22Rv1 (cell line): ENCODE measurements around the gene IRF7.

ENCODE experiments used
- H3K27ac ChIP-seq: fragments of 450-650 bp; 2 replicates; pipeline ENCODE4 v1.5.1; 2017
- ZFX ChIP-seq: fragments of 450-650 bp; IDR thresholded peaks from 2 replicates; pipeline ENCODE4 v1.6.1; 2017; ENCODE audit warnings: antibody characterized with exemption, borderline replicate concordance
- TF ChIP-seq, protein P1 (sequence below): fragments of 450-650 bp; IDR thresholded peaks from 2 replicates; pipeline ENCODE4 v1.5.1; 2017; ENCODE audit warnings: mild to moderate bottlenecking

The IRF7 gene

DNA sequence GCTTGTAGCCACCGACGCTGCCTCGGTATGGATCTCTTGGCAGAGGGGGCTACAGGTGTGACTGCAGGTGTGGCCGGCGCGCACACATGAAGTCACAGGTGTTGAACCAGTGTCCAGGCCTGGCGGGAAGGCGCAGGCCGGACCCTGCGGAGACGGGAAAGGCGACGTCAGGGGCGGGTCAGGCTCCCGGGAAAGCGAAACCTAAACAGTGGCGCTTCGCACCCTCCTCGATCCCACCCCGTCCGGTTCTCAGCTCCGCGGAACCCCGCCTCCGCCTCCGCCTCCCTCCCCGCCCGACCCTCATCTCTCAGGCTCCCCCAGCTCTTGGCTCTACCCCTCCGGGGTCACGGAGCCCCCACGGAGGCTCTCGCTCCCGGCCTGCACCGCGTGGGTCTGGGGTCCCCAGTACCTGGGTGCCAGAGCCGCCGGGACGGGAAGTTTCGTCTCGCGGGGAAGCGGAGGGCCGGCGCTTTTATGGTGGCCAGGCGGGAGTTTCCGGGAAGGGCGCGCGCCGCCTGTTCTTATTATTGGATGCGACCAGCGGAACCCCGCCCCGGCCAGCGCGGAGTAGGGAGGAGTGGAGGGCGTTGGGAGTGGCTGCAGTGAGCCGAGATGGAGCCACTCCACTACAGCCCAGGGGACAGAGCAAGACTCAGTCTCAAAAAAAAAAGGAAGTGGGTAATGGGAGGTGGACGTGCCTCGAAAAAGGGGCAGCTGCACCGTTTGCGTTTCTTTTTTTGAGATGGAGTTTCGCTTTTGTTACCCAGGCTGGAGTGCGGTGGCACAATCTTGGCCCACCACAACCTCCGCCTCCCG, at the start of gene IRF7:
TSS of gene IRF7 (minus strand) at position 447 of the 816 bp plus-strand sequence. CDS start 586 bp downstream, outside the sequence.
- TF ChIP-seq, protein P1, sequence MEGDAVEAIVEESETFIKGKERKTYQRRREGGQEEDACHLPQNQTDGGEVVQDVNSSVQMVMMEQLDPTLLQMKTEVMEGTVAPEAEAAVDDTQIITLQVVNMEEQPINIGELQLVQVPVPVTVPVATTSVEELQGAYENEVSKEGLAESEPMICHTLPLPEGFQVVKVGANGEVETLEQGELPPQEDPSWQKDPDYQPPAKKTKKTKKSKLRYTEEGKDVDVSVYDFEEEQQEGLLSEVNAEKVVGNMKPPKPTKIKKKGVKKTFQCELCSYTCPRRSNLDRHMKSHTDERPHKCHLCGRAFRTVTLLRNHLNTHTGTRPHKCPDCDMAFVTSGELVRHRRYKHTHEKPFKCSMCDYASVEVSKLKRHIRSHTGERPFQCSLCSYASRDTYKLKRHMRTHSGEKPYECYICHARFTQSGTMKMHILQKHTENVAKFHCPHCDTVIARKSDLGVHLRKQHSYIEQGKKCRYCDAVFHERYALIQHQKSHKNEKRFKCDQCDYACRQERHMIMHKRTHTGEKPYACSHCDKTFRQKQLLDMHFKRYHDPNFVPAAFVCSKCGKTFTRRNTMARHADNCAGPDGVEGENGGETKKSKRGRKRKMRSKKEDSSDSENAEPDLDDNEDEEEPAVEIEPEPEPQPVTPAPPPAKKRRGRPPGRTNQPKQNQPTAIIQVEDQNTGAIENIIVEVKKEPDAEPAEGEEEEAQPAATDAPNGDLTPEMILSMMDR = no peak
- TF ChIP-seq ZFX = no peak
- peak within 1 kb of the TSS; percentile 86 for H3K27ac ChIP-seq

DNA sequence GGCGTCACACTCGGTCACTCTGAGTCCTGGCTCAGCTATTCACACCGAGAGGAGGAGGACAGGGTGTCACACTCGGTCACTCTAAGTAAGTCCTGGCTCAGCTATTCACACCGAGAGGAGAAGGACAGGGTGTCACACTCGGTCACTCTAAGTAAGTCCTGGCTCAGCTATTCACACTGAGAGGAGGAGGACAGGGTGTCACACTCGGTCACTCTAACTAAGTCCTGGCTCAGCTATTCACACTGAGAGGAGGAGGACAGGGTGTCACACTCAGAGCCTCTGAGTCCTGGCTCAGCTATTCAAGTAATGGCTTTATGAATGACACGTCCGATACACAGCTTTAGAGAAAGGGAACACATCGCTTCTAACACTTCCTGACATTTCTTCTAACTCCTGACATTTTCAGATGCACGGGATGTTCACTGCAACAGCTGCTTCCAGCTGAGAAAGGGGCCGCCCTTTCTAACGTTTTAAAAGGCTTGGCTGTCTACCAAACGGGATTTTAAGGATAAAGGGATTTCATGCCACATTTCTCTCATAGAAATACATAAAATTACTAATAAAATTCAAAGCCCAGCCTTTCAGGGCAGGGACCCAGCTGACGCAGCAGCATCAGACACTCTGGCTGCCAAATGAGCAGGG, 49.4 kb upstream of the IRF7 start:
- TF ChIP-seq, protein P1 = no peak
- no peak for TF ChIP-seq ZFX
- H3K27ac ChIP-seq = no peak overlapping the region

DNA sequence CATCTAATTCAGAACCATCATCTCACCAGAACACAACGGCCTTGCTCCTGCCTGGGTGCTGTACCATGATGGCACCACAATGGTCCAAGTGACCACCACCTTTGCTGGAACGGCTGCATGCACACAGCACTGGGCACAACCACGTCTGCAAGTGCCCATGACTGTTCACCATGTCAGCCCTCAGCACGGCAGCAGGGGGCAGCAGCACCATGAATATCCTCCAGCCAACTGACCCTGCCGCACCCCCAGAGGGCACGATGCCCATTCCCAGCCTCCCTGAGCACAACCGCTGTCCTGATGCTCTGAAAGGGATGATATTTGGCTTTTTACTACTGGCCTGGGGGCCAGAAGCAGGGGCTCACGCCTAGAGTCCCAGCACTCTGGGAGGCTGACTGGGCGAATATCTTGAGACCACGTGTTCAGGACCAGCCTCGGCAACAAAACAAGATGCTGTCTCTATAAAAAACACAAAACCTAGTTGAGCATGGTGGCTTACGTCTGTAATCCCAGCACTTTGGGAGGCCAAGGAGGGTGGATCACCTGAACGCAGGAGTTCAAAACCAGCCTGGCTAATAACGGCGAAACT, 47.0 kb upstream of the IRF7 start:
- H3K27ac ChIP-seq = no peak overlapping the region
- no peak for TF ChIP-seq ZFX
- TF ChIP-seq, protein P1 = peak; percentile 78

DNA sequence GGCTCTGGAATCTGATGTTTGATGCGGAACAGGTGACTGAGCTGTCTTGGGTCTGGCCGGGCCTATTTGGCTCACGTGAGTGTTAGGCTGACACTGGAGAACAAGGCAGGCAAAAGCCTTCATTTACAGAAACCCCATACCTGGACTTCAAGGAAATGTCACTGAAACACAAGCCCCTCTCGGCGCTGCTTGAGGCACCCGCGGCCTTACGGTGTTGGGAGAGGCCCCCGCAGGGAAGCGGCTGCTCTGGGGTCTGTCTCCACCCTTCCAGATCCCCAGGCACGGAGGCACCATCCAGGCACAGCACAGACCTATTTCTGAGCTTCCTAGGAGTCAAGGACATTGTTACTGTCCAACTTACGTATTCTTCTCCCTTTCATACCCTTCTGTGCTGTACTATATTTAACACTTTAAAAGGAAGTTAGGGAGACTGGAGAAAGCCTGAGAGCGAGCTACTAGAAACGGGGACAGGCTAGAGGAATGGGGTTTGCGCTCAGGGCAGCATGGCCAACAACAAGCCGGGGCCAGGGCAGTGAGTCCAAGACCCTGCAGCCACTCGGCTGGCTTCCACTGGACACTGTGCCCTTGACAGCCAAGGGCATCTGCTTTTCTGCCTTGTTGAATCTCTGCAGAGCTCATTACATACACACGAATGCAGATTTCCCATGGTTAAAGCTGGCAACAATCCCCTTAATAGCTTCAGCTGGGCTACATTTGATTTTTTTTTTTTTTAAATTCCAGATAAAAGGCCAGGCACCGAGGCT, 45.1 kb upstream of the IRF7 start:
- TF ChIP-seq ZFX = no peak
- TF ChIP-seq, protein P1 = no peak
- no peak overlapping the region for H3K27ac ChIP-seq

DNA sequence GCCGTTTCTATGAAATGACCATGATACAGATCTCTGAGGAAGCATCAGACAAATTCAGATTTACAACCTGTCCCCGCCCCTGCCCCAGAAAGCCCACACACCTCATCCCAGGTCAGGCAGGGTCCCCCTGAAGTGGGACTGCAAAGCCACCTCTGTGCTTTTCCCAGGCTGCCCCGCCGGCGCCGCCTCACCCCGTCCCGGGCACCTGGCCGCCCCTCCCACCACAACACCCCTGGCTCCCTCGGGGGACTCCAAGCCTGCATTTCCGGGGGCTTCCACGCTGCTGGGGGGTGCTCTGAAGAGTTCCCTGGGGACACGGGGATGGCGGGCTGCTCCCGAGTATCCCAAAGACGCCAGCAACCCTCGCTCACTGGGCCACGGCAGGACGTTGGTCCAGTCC, 44.5 kb upstream of the IRF7 start:
- H3K27ac ChIP-seq = no peak overlapping the region
- TF ChIP-seq, protein P1 = no peak
- TF ChIP-seq ZFX = no peak

DNA sequence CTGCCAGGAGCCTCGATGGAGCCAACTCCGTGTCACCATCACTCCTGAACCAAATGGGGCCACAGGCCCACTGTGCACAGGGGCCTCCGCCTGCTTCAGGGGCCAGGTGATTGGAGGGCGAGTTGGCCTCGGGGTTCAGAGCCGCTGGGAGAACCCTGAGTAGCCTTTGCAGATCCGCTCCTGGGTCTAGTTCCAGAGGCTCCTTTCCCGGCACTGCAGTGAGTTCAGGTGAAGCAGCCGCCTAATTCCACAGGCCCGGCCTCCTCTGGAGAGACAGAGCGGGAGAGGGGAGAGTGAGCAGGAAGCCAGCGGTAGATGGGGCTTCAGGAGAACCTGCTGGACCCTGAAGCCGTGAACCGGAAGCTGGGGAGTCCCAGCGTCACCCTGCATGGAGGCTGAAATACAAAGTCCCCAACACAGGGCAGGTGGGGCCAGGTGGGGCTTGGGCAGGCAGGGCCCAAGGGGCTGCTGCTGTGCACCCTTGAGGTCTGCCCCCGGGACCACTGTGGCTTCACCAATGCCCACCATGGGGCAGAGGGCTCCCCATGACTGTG, 43.9 kb upstream of the IRF7 start:
- H3K27ac ChIP-seq = no peak overlapping the region
- TF ChIP-seq, protein P1 = no peak
- no peak for TF ChIP-seq ZFX
